ENCODE results near the gene IRF1.

- TF ChIP-seq CTCF (conservative IDR thresholded peaks at IDR 0.05 in 1 of 2, IDR thresholded peaks at IDR 0.05 in 1 of 2; ENCODE audit: extremely low read depth in 1 of 2, insufficient read depth in 1 of 2, low read depth in 1 of 2, low read length in 2 of 2) = no peak
- TF ChIP-seq EZH2 (IDR thresholded peaks at IDR 0.05; ENCODE audit: borderline replicate concordance, low read length) = no peak
Observed at GRCh38 chr5:132462333-132462732, 28.2 kb downstream of the IRF1 start.
